H9 (cell line): ENCODE results near the gene MSMP. TPM values are rescaled to one million over a fixed set of nuclear protein-coding genes. Genes with fewer than 3 reads are reported as not detected.

Source experiments
- DNase-seq: peaks from one replicate; pipeline ENCODE4 v3.0.0-alpha.2; 2017
- H2AFZ ChIP-seq: one replicate; pipeline ENCODE4 v1.6.1; 2013; ENCODE audit warnings: mild to moderate bottlenecking, low read length, control low read depth, moderate library complexity
- H2AK5ac ChIP-seq: 2 replicates; pipeline ENCODE4 v1.6.1; 2013; ENCODE audit warnings: low read length, control low read depth, mixed read lengths; ENCODE audit not compliant: insufficient read length
- H2BK120ac ChIP-seq: one replicate; pipeline ENCODE4 v1.6.1; 2013; ENCODE audit warnings: low read depth, mild to moderate bottlenecking, low read length, control low read depth, inconsistent platforms; ENCODE audit not compliant: poor library complexity, severe bottlenecking
- H2BK12ac ChIP-seq: 2 replicates; pipeline ENCODE4 v1.6.1; 2013; ENCODE audit warnings: low read length, control low read depth, mixed read lengths, low read depth; ENCODE audit not compliant: insufficient read length
- H2BK15ac ChIP-seq: 2 replicates; pipeline ENCODE4 v1.6.1; 2013; ENCODE audit warnings: low read depth, low read length, control low read depth
- H2BK20ac ChIP-seq: one replicate; pipeline ENCODE4 v1.6.1; 2013; ENCODE audit warnings: low read depth, mild to moderate bottlenecking, low read length, control low read depth, inconsistent platforms; ENCODE audit not compliant: poor library complexity, severe bottlenecking
- H2BK5ac ChIP-seq: 2 replicates; pipeline ENCODE4 v1.6.1; 2013; ENCODE audit warnings: low read length, control low read depth, mixed read lengths; ENCODE audit not compliant: insufficient read length
- H3K14ac ChIP-seq: 2 replicates; pipeline ENCODE4 v1.6.1; 2013; ENCODE audit warnings: low read length, control low read depth; ENCODE audit not compliant: insufficient read depth
- H3K18ac ChIP-seq: 2 replicates; pipeline ENCODE4 v1.6.1; 2013; ENCODE audit warnings: low read depth, mild to moderate bottlenecking, mixed read lengths, low read length, control low read depth; ENCODE audit not compliant: insufficient read length
- H3K23ac ChIP-seq: 2 replicates; pipeline ENCODE4 v1.6.1; 2013; ENCODE audit warnings: low read length, control low read depth, mixed read lengths, low read depth; ENCODE audit not compliant: insufficient read length
- H3K23me2 ChIP-seq: 2 replicates; pipeline ENCODE4 v1.6.1; 2013; ENCODE audit warnings: low read depth, mild to moderate bottlenecking, mixed read lengths, low read length, control low read depth; ENCODE audit not compliant: insufficient read length, poor library complexity, severe bottlenecking
- H3K27ac ChIP-seq: 2 replicates; pipeline ENCODE4 v1.5.1; 2013; ENCODE audit warnings: low read length, control low read depth, mixed read lengths, low read depth; ENCODE audit not compliant: insufficient read length
- H3K27me3 ChIP-seq: 2 replicates; pipeline ENCODE4 v1.6.1; 2013; ENCODE audit warnings: low read length, control low read depth, inconsistent platforms; ENCODE audit not compliant: insufficient read depth
- H3K4ac ChIP-seq: 2 replicates; pipeline ENCODE4 v1.6.1; 2013; ENCODE audit warnings: low read depth, mild to moderate bottlenecking, control low read depth, inconsistent platforms, low read length, moderate library complexity
- H3K4me1 ChIP-seq: 2 replicates; pipeline ENCODE4 v1.6.1; 2013; ENCODE audit warnings: low read length, control low read depth, inconsistent platforms; ENCODE audit not compliant: insufficient read depth
- H3K4me2 ChIP-seq: 2 replicates; pipeline ENCODE4 v1.6.1; 2013; ENCODE audit warnings: low read length, control low read depth, mixed read lengths; ENCODE audit not compliant: insufficient read length, insufficient read depth
- H3K56ac ChIP-seq: 2 replicates; pipeline ENCODE4 v1.6.1; 2013; ENCODE audit warnings: low read depth, mild to moderate bottlenecking, mixed read lengths, low read length, control low read depth; ENCODE audit not compliant: insufficient read length
- H3K79me1 ChIP-seq: 2 replicates; pipeline ENCODE4 v1.6.1; 2013; ENCODE audit warnings: low read depth, mild to moderate bottlenecking, moderate library complexity, low read length, control low read depth, inconsistent platforms; ENCODE audit not compliant: insufficient read depth, poor library complexity, severe bottlenecking
- H3K79me2 ChIP-seq: 2 replicates; pipeline ENCODE4 v1.6.1; 2013; ENCODE audit warnings: low read length, control low read depth, inconsistent platforms; ENCODE audit not compliant: insufficient read depth
- H3K9ac ChIP-seq: 2 replicates; pipeline ENCODE4 v1.6.1; 2013; ENCODE audit warnings: low read length, control low read depth, mixed read lengths; ENCODE audit not compliant: insufficient read length; ENCODE audit errors: extremely low read depth
- H3K9me3 ChIP-seq: one replicate; pipeline ENCODE4 v1.6.1; 2013; ENCODE audit warnings: low read depth, low read length, inconsistent platforms; ENCODE audit not compliant: control insufficient read depth
- H3T11ph ChIP-seq: one replicate; pipeline ENCODE4 v1.6.1; 2013; ENCODE audit warnings: mild to moderate bottlenecking, low read length, control low read depth, inconsistent platforms
- H4K20me1 ChIP-seq: one replicate; pipeline ENCODE4 v1.6.1; 2013; ENCODE audit not compliant: control insufficient read depth, insufficient read length, insufficient read depth
- H4K5ac ChIP-seq: 2 replicates; pipeline ENCODE4 v1.6.1; 2013; ENCODE audit warnings: low read depth, mild to moderate bottlenecking, mixed read lengths, low read length, control low read depth; ENCODE audit not compliant: insufficient read length
- H4K8ac ChIP-seq: replicated peaks from 2 replicates; pipeline ENCODE4 v1.6.1; 2013; ENCODE audit warnings: low read length, control low read depth, mixed read lengths, low read depth; ENCODE audit not compliant: insufficient read length
- H4K91ac ChIP-seq: 2 replicates; pipeline ENCODE4 v1.6.1; 2013; ENCODE audit warnings: low read depth, mild to moderate bottlenecking, moderate library complexity, mixed read lengths, low read length, control low read depth; ENCODE audit not compliant: insufficient read length
- H3K27ac Mint-ChIP-seq, 3 experiments: 2 replicates in 2 of 3; 3 replicates in 1 of 3; pipeline ENCODE4 v1.8.0; 2020 to 2021; ENCODE audit warnings: mixed read lengths in 3 of 3, mild to moderate bottlenecking in 1 of 3, moderate library complexity in 1 of 3
- H3K27me3 Mint-ChIP-seq: 2 replicates; pipeline ENCODE4 v1.8.0; 2021; ENCODE audit warnings: low read depth, mild to moderate bottlenecking, moderate library complexity, mixed read lengths
- H3K36me3 Mint-ChIP-seq, 3 experiments: 2 replicates in 2 of 3; 3 replicates in 1 of 3; pipeline ENCODE4 v1.8.0; 2020 to 2021; ENCODE audit warnings: low read depth in 3 of 3, mixed read lengths in 3 of 3; ENCODE audit not compliant: insufficient read depth in 1 of 3
- H3K4me1 Mint-ChIP-seq, 2 experiments: 2 replicates each; pipeline ENCODE4 v1.8.0; 2020; ENCODE audit warnings: mixed read lengths in 2 of 2
- H3K4me3 Mint-ChIP-seq, 2 experiments: 2 replicates in 1 of 2; 3 replicates in 1 of 2; pipeline ENCODE4 v1.8.0; 2020 to 2021; ENCODE audit warnings: mild to moderate bottlenecking in 2 of 2, mixed read lengths in 2 of 2, moderate library complexity in 1 of 2
- H3K9me3 Mint-ChIP-seq, 2 experiments: 2 replicates in 1 of 2; 3 replicates in 1 of 2; pipeline ENCODE4 v1.8.0; 2020; ENCODE audit warnings: mild to moderate bottlenecking in 2 of 2, mixed read lengths in 2 of 2, moderate library complexity in 1 of 2
- WGBS: extraction: QIAGEN DNeasy Blood & Tissue Kit; methylation state at CpG from one replicate; pipeline ENCODE4 v1.1.7; 2013; ENCODE audit warnings: missing lambda C conversion rate, low lambda C conversion rate, mixed read lengths; ENCODE audit not compliant: insufficient read length; ENCODE audit errors: extremely low coverage; 5-methylcytosine and 5-hydroxymethylcytosine counted together
- total RNA-seq: library from RNA; stranded (reverse); gene quantifications from 2 replicates; pipeline ENCODE4 v1.2.1, GENCODE V29; 2021
- TF ChIP-seq, protein P1 (sequence below): fragments of 200-600 bp; sonication (generic); conservative IDR thresholded peaks from 3 replicates; pipeline ENCODE4 v1.8.0; 2021; ENCODE audit warnings: antibody characterized with exemption, mild to moderate bottlenecking

MSMP gene
- total RNA-seq, 1 experiment from 2014 or later = 0.83 TPM

- no peak overlapping the region for H2AFZ ChIP-seq
Observed at GRCh38 chr9:35731415-35732184, 22.5 kb downstream of the MSMP start.

More at GRCh38 chr9:35731415-35732184, 22.5 kb downstream of the MSMP start:
- Histone ChIP-seq H3K4ac (no peak overlapping the region), H2BK12ac (no peak overlapping the region), H3K23ac (no peak overlapping the region), H3K27me3 (no peaks in the 10 kb centered on the region), H3K79me1 (no peaks in the 10 kb centered on the region), H3K14ac (peak overlapping the region; percentile 84; the same call in 1 of the 2 replicates), H2BK5ac (no peak overlapping the region), H2BK120ac (no peak overlapping the region), H2BK20ac (no peak overlapping the region), H3K18ac (peak overlapping the region; percentile 76), H4K20me1 (no peaks in the 10 kb centered on the region), H3K4me2 (peak overlapping the region; percentile 84), H4K8ac (no peak overlapping the region), H3K79me2 (peaks cover 6% of the 10 kb centered on the region; the same call in 1 of the 2 replicates), H3T11ph (no peak overlapping the region), H3K9me3 (no peaks in the 10 kb centered on the region), H3K4me1 (peaks cover 25% of the 10 kb centered on the region; the same call in 1 of the 2 replicates), H4K5ac (no peak overlapping the region), H4K91ac (no peak overlapping the region), H3K9ac (peak overlapping the region; percentile 84), H2BK15ac (no peak overlapping the region), H3K27ac (peak overlapping the region; percentile 14), H3K23me2 (peaks cover 7% of the 10 kb centered on the region), H3K56ac (no peak overlapping the region), H2AK5ac (no peak overlapping the region)
- TF ChIP-seq, protein P1, sequence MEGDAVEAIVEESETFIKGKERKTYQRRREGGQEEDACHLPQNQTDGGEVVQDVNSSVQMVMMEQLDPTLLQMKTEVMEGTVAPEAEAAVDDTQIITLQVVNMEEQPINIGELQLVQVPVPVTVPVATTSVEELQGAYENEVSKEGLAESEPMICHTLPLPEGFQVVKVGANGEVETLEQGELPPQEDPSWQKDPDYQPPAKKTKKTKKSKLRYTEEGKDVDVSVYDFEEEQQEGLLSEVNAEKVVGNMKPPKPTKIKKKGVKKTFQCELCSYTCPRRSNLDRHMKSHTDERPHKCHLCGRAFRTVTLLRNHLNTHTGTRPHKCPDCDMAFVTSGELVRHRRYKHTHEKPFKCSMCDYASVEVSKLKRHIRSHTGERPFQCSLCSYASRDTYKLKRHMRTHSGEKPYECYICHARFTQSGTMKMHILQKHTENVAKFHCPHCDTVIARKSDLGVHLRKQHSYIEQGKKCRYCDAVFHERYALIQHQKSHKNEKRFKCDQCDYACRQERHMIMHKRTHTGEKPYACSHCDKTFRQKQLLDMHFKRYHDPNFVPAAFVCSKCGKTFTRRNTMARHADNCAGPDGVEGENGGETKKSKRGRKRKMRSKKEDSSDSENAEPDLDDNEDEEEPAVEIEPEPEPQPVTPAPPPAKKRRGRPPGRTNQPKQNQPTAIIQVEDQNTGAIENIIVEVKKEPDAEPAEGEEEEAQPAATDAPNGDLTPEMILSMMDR = no peak
- DNase-seq = no peak
- Mint-ChIP-seq H3K27me3 (no peaks in the 10 kb centered on the region), H3K36me3 (peaks cover 9 to 22% (median 20%) of the 10 kb centered on the region in 3 experiments; a peak in 5 of 7 replicates), H3K4me3 (no peak overlapping the region; a peak in 4 of 5 replicates), H3K27ac (peak overlapping the region; percentile 63 to 97 (median 66)), H3K9me3 (no peaks in the 10 kb centered on the region), H3K4me1 (peaks cover 15 to 16% of the 10 kb centered on the region in 2 experiments)
- WGBS = no CpG with 5 or more reads among the region's 47 CpGs
